BE2C (cell line): ENCODE data around the gene ADRM1.

ENCODE experiments used
- DNase-seq: peaks from one replicate; pipeline ENCODE4 v3.0.0-alpha.2; 2020
- H3K27me3 ChIP-seq: fragments of 250-450 bp; sonication (Bioruptor Pico); 2 replicates; pipeline ENCODE4 v1.5.1; 2020; ENCODE audit warnings: mild to moderate bottlenecking
- H3K36me3 ChIP-seq: fragments of 250-450 bp; sonication (Bioruptor Pico); 2 replicates; pipeline ENCODE4 v1.5.1; 2020; ENCODE audit warnings: mild to moderate bottlenecking
- H3K4me1 ChIP-seq: fragments of 250-450 bp; sonication (Bioruptor Pico); 2 replicates; pipeline ENCODE4 v1.5.1; 2020
- H3K4me3 ChIP-seq: 2 replicates; pipeline ENCODE4 v1.5.1; 2011; ENCODE audit warnings: low read depth, low read length
- H3K9me3 ChIP-seq: fragments of 250-450 bp; sonication (Bioruptor Pico); 2 replicates; pipeline ENCODE4 v1.5.1; 2020
- TF ChIP-seq, protein P1 (sequence below): IDR thresholded peaks from 2 replicates; pipeline ENCODE4 v1.5.1; 2012; ENCODE audit warnings: mild to moderate bottlenecking, low read depth, low read length

The ADRM1 gene

GRCh38 chr20:62274332-62274950 is 28.4 kb upstream of the ADRM1 start:
- DNase-seq, result peak; percentile 46
- H3K4me3 ChIP-seq, result no peak overlapping the region
- no peaks in the 10 kb centered on the region; the same call in 1 of the 2 replicates for H3K4me1 ChIP-seq
- TF ChIP-seq, protein P1, sequence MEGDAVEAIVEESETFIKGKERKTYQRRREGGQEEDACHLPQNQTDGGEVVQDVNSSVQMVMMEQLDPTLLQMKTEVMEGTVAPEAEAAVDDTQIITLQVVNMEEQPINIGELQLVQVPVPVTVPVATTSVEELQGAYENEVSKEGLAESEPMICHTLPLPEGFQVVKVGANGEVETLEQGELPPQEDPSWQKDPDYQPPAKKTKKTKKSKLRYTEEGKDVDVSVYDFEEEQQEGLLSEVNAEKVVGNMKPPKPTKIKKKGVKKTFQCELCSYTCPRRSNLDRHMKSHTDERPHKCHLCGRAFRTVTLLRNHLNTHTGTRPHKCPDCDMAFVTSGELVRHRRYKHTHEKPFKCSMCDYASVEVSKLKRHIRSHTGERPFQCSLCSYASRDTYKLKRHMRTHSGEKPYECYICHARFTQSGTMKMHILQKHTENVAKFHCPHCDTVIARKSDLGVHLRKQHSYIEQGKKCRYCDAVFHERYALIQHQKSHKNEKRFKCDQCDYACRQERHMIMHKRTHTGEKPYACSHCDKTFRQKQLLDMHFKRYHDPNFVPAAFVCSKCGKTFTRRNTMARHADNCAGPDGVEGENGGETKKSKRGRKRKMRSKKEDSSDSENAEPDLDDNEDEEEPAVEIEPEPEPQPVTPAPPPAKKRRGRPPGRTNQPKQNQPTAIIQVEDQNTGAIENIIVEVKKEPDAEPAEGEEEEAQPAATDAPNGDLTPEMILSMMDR, result no peak
- H3K36me3 ChIP-seq, result peaks cover 5% of the 10 kb centered on the region; the same call in 1 of the 2 replicates
- no peaks in the 10 kb centered on the region for H3K9me3 ChIP-seq
- no peaks in the 10 kb centered on the region for H3K27me3 ChIP-seq

- Histone ChIP-seq H3K36me3 (peaks cover 11% of the 10 kb centered on the region), H3K4me3 (no peak overlapping the region)
- TF ChIP-seq, protein P1, result no peak
These were observed 27.6 kb upstream of the ADRM1 start for GRCh38 chr20:62275219-62275618.

GRCh38 chr20:62276439-62276838 is 26.4 kb upstream of the ADRM1 start:
- no peaks in the 10 kb centered on the region for H3K9me3 ChIP-seq
- H3K4me3 ChIP-seq, result no peak overlapping the region
- DNase-seq, result no peak
- H3K36me3 ChIP-seq, result peaks cover 16% of the 10 kb centered on the region
- TF ChIP-seq, protein P1, result no peak
- H3K27me3 ChIP-seq, result no peaks in the 10 kb centered on the region
- H3K4me1 ChIP-seq, result no peaks in the 10 kb centered on the region; the same call in 1 of the 2 replicates

More at GRCh38 chr20:62275219-62275618, 27.6 kb upstream of the ADRM1 start:
- no peaks in the 10 kb centered on the region for H3K27me3 ChIP-seq
- no peaks in the 10 kb centered on the region for H3K9me3 ChIP-seq
- DNase-seq, result no peak
- no peaks in the 10 kb centered on the region; the same call in 1 of the 2 replicates for H3K4me1 ChIP-seq

GRCh38 chr20:62277253-62277652 is 25.5 kb upstream of the ADRM1 start:
- Histone ChIP-seq H3K4me3 (no peak overlapping the region), H3K4me1 (no peaks in the 10 kb centered on the region; the same call in 1 of the 2 replicates), H3K27me3 (no peaks in the 10 kb centered on the region), H3K36me3 (peaks cover 20% of the 10 kb centered on the region), H3K9me3 (no peaks in the 10 kb centered on the region)
- TF ChIP-seq, protein P1, result no peak
- no peak for DNase-seq

GRCh38 chr20:62280303-62280702 is 22.5 kb upstream of the ADRM1 start:
- TF ChIP-seq, protein P1, result no peak
- no peaks in the 10 kb centered on the region for H3K27me3 ChIP-seq
- peaks cover 7% of the 10 kb centered on the region; the same call in 1 of the 2 replicates for H3K4me1 ChIP-seq
- no peak for DNase-seq
- peaks cover 20% of the 10 kb centered on the region for H3K36me3 ChIP-seq
- no peak overlapping the region for H3K4me3 ChIP-seq
- H3K9me3 ChIP-seq, result no peaks in the 10 kb centered on the region

GRCh38 chr20:62281161-62281933 is 21.4 kb upstream of the ADRM1 start:
- Histone ChIP-seq H3K4me1 (peaks cover 7% of the 10 kb centered on the region; the same call in 1 of the 2 replicates), H3K27me3 (no peaks in the 10 kb centered on the region), H3K36me3 (peaks cover 23% of the 10 kb centered on the region), H3K9me3 (no peaks in the 10 kb centered on the region), H3K4me3 (no peak overlapping the region)
- TF ChIP-seq, protein P1, result no peak
- no peak for DNase-seq
